Activated CD8-positive, alpha-beta T cell treated with anti-CD3 and anti-CD28 coated beads for 36 hours (primary cell): ENCODE measurements around the gene TESK2. TPM values are rescaled to one million over a fixed set of nuclear protein-coding genes. Genes with fewer than 3 reads are reported as not detected.

Source experiments
- ATAC-seq: fragments of 200-7000 bp; cut with Tn5 transposase; one replicate; pipeline ENCODE4 v1.10.0; 2021; ENCODE audit warnings: mild to moderate bottlenecking, moderate library complexity
- CTCF ChIA-PET: fragments of 350-600 bp; sonication (Branson Sonifier 250); formaldehyde crosslinking; loops from one replicate; lab custom pipeline; 2021; ENCODE audit warnings: antibody characterized with exemption; lab: Charles Lee
- POLR2A ChIA-PET: fragments of 350-600 bp; sonication (Branson Sonifier 250); formaldehyde crosslinking; loops from one replicate; lab custom pipeline; 2021; ENCODE audit warnings: antibody characterized with exemption; lab: Charles Lee
- DNase-seq: peaks from one replicate; pipeline ENCODE4 v3.0.0-alpha.2; 2020
- H3K27ac Mint-ChIP-seq: one replicate; pipeline ENCODE4 v1.8.0; 2021; ENCODE audit warnings: mild to moderate bottlenecking, mixed read lengths
- H3K27me3 Mint-ChIP-seq: one replicate; pipeline ENCODE4 v1.8.0; 2021; ENCODE audit warnings: mixed read lengths
- H3K36me3 Mint-ChIP-seq: one replicate; pipeline ENCODE4 v1.8.0; 2021; ENCODE audit warnings: low read depth, mixed read lengths
- H3K4me1 Mint-ChIP-seq: one replicate; pipeline ENCODE4 v1.8.0; 2021; ENCODE audit warnings: low read depth, mixed read lengths
- H3K4me3 Mint-ChIP-seq: one replicate; pipeline ENCODE4 v1.8.0; 2021; ENCODE audit warnings: mild to moderate bottlenecking, moderate library complexity, mixed read lengths
- H3K9me3 Mint-ChIP-seq: one replicate; pipeline ENCODE4 v1.8.0; 2021; ENCODE audit warnings: mixed read lengths
- intact Hi-C: fragments of 100-400 bp; cut with micrococcal nuclease; formaldehyde crosslinking; loops from one replicate; pipeline ENCODE4 v1.10.0; 2022
- total RNA-seq, 2 experiments: library from RNA; stranded (reverse); gene quantifications; one replicate each; pipeline ENCODE4 v1.2.3, GENCODE V29; 2021
- TF ChIP-seq, protein P1 (sequence below): fragments of 200-600 bp; IDR thresholded peaks from one replicate; pipeline ENCODE4 v1.8.0; 2022; ENCODE audit warnings: antibody characterized with exemption, mild to moderate bottlenecking

Gene TESK2
- total RNA-seq, 2 experiments from 2014 or later, result 2.9 to 3.7 TPM

DNA sequence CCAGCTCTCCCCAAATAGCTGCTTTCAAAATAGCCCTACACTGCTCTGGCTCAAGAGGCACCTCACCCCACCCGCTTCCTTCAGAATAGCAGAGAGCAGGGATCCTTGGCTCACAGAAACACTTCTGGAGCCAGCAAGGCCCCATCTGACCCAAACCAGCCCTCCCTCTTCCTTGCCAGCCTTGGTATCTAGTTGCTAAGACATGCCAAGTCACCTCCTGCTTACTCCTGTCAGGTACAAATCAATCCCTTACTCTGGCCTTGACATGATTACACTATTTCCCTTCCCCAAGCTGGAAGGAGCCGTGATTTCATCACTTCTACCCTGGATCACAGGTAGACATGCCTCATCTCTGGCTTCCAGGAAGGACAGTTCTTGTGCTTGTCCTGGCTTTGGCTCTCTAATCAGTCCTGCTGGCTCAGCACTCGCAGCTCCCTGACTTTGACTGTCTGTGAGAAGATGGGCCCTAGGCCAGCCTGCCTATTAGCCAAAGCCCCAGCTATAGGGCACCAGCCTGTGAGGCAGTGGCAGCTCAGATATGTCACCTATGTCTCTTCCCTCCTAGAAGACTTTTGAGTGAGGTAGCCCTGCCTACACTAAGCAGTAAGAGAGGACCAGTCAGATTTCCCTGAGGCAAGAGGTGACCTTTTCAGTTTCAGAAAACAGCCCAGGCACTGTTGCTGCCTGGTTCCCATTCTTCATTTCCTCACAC is 141.8 kb downstream of the TESK2 start:
- intact Hi-C loops, result loop anchor here (10.0 kb wide), 1 partner anchor 236 kb away; the partner anchor contains the start of gene NASP
- CTCF ChIA-PET, result interaction anchor here (0.6 to 7.2 kb wide), 8 partner anchors 9 to 151 kb away, joined by 3 to 54 read pairs (median 4); partner anchors contain the start of genes CCDC163, MMACHC, MUTYH and TOE1
- Mint-ChIP-seq H3K4me3 (no peak overlapping the region), H3K36me3 (peaks cover 12% of the 10 kb centered on the region), H3K4me1 (peaks cover 8% of the 10 kb centered on the region), H3K9me3 (no peaks in the 10 kb centered on the region), H3K27ac (no peak overlapping the region), H3K27me3 (no peaks in the 10 kb centered on the region)
- TF ChIP-seq, protein P1, sequence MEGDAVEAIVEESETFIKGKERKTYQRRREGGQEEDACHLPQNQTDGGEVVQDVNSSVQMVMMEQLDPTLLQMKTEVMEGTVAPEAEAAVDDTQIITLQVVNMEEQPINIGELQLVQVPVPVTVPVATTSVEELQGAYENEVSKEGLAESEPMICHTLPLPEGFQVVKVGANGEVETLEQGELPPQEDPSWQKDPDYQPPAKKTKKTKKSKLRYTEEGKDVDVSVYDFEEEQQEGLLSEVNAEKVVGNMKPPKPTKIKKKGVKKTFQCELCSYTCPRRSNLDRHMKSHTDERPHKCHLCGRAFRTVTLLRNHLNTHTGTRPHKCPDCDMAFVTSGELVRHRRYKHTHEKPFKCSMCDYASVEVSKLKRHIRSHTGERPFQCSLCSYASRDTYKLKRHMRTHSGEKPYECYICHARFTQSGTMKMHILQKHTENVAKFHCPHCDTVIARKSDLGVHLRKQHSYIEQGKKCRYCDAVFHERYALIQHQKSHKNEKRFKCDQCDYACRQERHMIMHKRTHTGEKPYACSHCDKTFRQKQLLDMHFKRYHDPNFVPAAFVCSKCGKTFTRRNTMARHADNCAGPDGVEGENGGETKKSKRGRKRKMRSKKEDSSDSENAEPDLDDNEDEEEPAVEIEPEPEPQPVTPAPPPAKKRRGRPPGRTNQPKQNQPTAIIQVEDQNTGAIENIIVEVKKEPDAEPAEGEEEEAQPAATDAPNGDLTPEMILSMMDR, result no peak
- DNase-seq, result no peak
- ATAC-seq, result peak; percentile 78
- POLR2A ChIA-PET, result interaction anchor here (0.5 to 16.0 kb wide), 6 partner anchors 10 to 176 kb away, joined by 3 to 238 read pairs (median 5); partner anchors contain the start of genes HPDL, MUTYH and TOE1

DNA sequence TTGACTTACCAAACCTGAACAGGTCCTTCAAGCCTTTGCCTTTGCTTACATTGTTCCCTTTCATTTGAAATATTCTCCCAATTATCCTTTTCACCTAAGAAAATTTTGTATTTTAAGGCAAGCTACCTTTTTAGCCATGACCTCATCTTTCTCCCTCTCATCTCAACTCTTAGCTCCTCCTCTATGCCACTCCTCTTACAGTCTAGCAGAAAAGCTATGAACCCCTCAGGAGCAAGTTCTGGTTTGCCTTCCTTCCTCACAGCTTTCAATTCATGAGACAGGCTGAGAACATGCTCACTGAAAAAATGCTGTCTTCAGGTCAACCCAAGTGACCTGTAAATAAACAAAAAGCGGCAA is 142.4 kb downstream of the TESK2 start:
- CTCF ChIA-PET, result interaction anchor here (0.6 to 7.2 kb wide), 6 partner anchors 10 to 151 kb away, joined by 3 to 54 read pairs (median 4); partner anchors contain the start of genes CCDC163 and MMACHC
- intact Hi-C loops, result loop anchor here (10.0 kb wide), 1 partner anchor 236 kb away; the partner anchor contains the start of gene NASP
- POLR2A ChIA-PET, result interaction anchor here (0.7 to 16.0 kb wide), 6 partner anchors 9 to 339 kb away, joined by 3 to 238 read pairs (median 5); partner anchors contain the start of genes HPDL, MUTYH and TOE1
- no peaks in the 10 kb centered on the region for H3K27me3 Mint-ChIP-seq
- no peak overlapping the region for H3K27ac Mint-ChIP-seq
- TF ChIP-seq, protein P1, result no peak
- H3K4me1 Mint-ChIP-seq, result peaks cover 8% of the 10 kb centered on the region
- H3K36me3 Mint-ChIP-seq, result peaks cover 15% of the 10 kb centered on the region
- H3K4me3 Mint-ChIP-seq, result no peak overlapping the region
- ATAC-seq (no peak), DNase-seq (no peak)
- no peaks in the 10 kb centered on the region for H3K9me3 Mint-ChIP-seq

- H3K4me3 Mint-ChIP-seq, result no peak overlapping the region
- H3K27ac Mint-ChIP-seq, result no peak overlapping the region
- no peaks in the 10 kb centered on the region for H3K27me3 Mint-ChIP-seq
- intact Hi-C loops, result loop anchor here (10.0 kb wide), 1 partner anchor 237 kb away; the partner anchor contains the start of gene NASP
- H3K4me1 Mint-ChIP-seq, result peaks cover 9% of the 10 kb centered on the region
- TF ChIP-seq, protein P1, result no peak
- DNase-seq, result no peak
- peaks cover 19% of the 10 kb centered on the region for H3K36me3 Mint-ChIP-seq
- ChIA-PET CTCF (interaction anchor here (0.9 to 7.2 kb wide), 5 partner anchors 11 to 145 kb away, joined by 3 to 54 read pairs (median 4); no protein-coding TSS in a partner anchor), POLR2A (interaction anchor here (0.7 to 16.0 kb wide), 6 partner anchors 9 to 338 kb away, joined by 3 to 238 read pairs (median 5); partner anchors contain the start of genes HPDL, MUTYH and TOE1)
- no peaks in the 10 kb centered on the region for H3K9me3 Mint-ChIP-seq
- no peak for ATAC-seq
Observed at GRCh38 chr1:45348020-45348419, 142.9 kb downstream of the TESK2 start.

- ATAC-seq (no peak), DNase-seq (no peak)
- TF ChIP-seq, protein P1, result no peak
- no peaks in the 10 kb centered on the region for H3K9me3 Mint-ChIP-seq
- no peak overlapping the region for H3K4me3 Mint-ChIP-seq
- intact Hi-C loops, result loop anchor here (10.0 kb wide), 1 partner anchor 238 kb away; the partner anchor contains the start of gene NASP
- ChIA-PET CTCF (interaction anchor here (0.7 to 7.2 kb wide), 3 partner anchors 12 to 332 kb away, joined by 4 to 54 read pairs (median 4); no protein-coding TSS in a partner anchor), POLR2A (interaction anchor here (0.8 to 16.0 kb wide), 4 partner anchors 9 to 327 kb away, joined by 3 to 238 read pairs (median 8); partner anchors contain the start of genes HPDL and NASP)
- H3K27me3 Mint-ChIP-seq, result no peaks in the 10 kb centered on the region
- H3K36me3 Mint-ChIP-seq, result peaks cover 35% of the 10 kb centered on the region
- H3K27ac Mint-ChIP-seq, result peak overlapping the region; percentile 10
- peaks cover 22% of the 10 kb centered on the region for H3K4me1 Mint-ChIP-seq
Observed at GRCh38 chr1:45346473-45346872, 144.5 kb downstream of the TESK2 start.
